C4-2B (cell line): ENCODE results near the gene YIPF6.
"Not testable (repeated sequence)": the region's sequence is repeated elsewhere in the genome, so short reads cannot be mapped to it uniquely, and the experiment has no call there.

Experiments used
- H3K27ac ChIP-seq: fragments of 450-650 bp; 2 replicates; pipeline ENCODE4 v1.5.1; 2017
- CTCF ChIP-seq: fragments of 450-650 bp; conservative IDR thresholded peaks from 2 replicates; pipeline ENCODE4 v1.5.1; 2017; ENCODE audit warnings: mild to moderate bottlenecking
- ZFX ChIP-seq: fragments of 450-650 bp; IDR thresholded peaks from 2 replicates; pipeline ENCODE4 v1.6.1; 2017

The YIPF6 gene

GRCh38 chrX:68508799-68509198, 9.9 kb downstream of the YIPF6 start:
- H3K27ac ChIP-seq = no peak overlapping the region
- TF ChIP-seq CTCF = no peak
- no peak for TF ChIP-seq ZFX

GRCh38 chrX:68511255-68511654, 12.4 kb downstream of the YIPF6 start:
- TF ChIP-seq ZFX = no peak
- TF ChIP-seq CTCF = peak; percentile 76
- no peak overlapping the region for H3K27ac ChIP-seq

GRCh38 chrX:68524680-68525079, 25.8 kb downstream of the YIPF6 start:
- not testable (repeated sequence) for H3K27ac ChIP-seq

- H3K27ac ChIP-seq = no peak overlapping the region
- no peak for TF ChIP-seq CTCF
- TF ChIP-seq ZFX = no peak
Observed at GRCh38 chrX:68532831-68533533, 34.1 kb downstream of the YIPF6 start.

- no peak overlapping the region for H3K27ac ChIP-seq
- TF ChIP-seq CTCF (no peak), ZFX (no peak)
Observed at GRCh38 chrX:68533656-68534055, 34.8 kb downstream of the YIPF6 start.

GRCh38 chrX:68534691-68535090, 35.8 kb downstream of the YIPF6 start:
- TF ChIP-seq ZFX (no peak), CTCF (no peak)
- H3K27ac ChIP-seq = no peak overlapping the region

GRCh38 chrX:68536429-68536828, 37.6 kb downstream of the YIPF6 start:
- no peak overlapping the region for H3K27ac ChIP-seq
- TF ChIP-seq ZFX = no peak
- TF ChIP-seq CTCF = no peak

GRCh38 chrX:68536884-68537283, 38.0 kb downstream of the YIPF6 start:
- no peak overlapping the region for H3K27ac ChIP-seq
- no peak for TF ChIP-seq ZFX
- TF ChIP-seq CTCF = no peak
